ENCODE results near the gene MASP1.

Gene MASP1

DNA sequence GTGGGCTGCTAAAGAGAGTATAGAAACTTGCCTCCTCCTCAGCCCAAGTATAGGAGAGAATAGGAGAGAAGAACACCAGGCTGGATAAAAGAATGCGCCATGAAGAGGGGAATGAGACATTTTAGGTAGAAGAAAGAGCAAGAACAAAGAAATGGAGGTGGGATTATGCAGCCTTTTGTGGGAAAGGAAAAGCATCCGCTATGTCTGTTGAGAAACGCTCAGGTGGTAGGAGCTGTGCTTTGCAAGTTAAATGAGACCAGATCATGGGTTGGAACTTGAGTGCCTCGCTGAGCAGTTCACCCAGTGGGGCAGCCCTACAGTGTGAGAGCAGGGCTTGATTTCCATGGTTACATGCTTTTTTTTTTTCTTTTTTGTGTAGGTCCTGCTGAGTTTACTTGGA is 105.8 kb downstream of the MASP1 start (continued):
- TF ChIP-seq, protein P1, sequence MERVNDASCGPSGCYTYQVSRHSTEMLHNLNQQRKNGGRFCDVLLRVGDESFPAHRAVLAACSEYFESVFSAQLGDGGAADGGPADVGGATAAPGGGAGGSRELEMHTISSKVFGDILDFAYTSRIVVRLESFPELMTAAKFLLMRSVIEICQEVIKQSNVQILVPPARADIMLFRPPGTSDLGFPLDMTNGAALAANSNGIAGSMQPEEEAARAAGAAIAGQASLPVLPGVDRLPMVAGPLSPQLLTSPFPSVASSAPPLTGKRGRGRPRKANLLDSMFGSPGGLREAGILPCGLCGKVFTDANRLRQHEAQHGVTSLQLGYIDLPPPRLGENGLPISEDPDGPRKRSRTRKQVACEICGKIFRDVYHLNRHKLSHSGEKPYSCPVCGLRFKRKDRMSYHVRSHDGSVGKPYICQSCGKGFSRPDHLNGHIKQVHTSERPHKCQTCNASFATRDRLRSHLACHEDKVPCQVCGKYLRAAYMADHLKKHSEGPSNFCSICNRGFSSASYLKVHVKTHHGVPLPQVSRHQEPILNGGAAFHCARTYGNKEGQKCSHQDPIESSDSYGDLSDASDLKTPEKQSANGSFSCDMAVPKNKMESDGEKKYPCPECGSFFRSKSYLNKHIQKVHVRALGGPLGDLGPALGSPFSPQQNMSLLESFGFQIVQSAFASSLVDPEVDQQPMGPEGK (CRISPR knock-in tag; IDR thresholded peaks at IDR 0.05; ENCODE audit: borderline replicate concordance) = no peak
- TF ChIP-seq ZFP30 (CRISPR knock-in tag; IDR thresholded peaks at IDR 0.05) (no peak), ZNF565 (CRISPR knock-in tag; conservative IDR thresholded peaks at IDR 0.05; ENCODE audit: low read depth) (no peak), RARB (CRISPR knock-in tag; IDR thresholded peaks at IDR 0.05) (no peak), POU6F1 (CRISPR knock-in tag; IDR thresholded peaks at IDR 0.05; ENCODE audit: borderline replicate concordance, low read depth) (no peak), ZNF8 (CRISPR knock-in tag; IDR thresholded peaks at IDR 0.05) (no peak), GLIS3 (CRISPR knock-in tag; IDR thresholded peaks at IDR 0.05) (no peak), ZC3H10 (CRISPR knock-in tag; IDR thresholded peaks at IDR 0.05) (no peak)
- TF ChIP-seq, protein P2, sequence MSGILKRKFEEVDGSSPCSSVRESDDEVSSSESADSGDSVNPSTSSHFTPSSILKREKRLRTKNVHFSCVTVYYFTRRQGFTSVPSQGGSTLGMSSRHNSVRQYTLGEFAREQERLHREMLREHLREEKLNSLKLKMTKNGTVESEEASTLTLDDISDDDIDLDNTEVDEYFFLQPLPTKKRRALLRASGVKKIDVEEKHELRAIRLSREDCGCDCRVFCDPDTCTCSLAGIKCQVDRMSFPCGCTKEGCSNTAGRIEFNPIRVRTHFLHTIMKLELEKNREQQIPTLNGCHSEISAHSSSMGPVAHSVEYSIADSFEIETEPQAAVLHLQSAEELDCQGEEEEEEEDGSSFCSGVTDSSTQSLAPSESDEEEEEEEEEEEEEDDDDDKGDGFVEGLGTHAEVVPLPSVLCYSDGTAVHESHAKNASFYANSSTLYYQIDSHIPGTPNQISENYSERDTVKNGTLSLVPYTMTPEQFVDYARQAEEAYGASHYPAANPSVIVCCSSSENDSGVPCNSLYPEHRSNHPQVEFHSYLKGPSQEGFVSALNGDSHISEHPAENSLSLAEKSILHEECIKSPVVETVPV (CRISPR knock-in tag; IDR thresholded peaks at IDR 0.05) = no peak

Measured in SK-N-SH treated with all-trans-retinoic acid at 6 μM for 48 hours (cell line).